Measurements from ENCODE around the gene CXXC5. TPM values are rescaled to one million over a fixed set of nuclear protein-coding genes. Genes with fewer than 3 reads are reported as not detected.

CXXC5 gene
- total RNA-seq, 6 experiments from 2014 or later: 44.5 to 84.9 (median 66.4) TPM

DNA sequence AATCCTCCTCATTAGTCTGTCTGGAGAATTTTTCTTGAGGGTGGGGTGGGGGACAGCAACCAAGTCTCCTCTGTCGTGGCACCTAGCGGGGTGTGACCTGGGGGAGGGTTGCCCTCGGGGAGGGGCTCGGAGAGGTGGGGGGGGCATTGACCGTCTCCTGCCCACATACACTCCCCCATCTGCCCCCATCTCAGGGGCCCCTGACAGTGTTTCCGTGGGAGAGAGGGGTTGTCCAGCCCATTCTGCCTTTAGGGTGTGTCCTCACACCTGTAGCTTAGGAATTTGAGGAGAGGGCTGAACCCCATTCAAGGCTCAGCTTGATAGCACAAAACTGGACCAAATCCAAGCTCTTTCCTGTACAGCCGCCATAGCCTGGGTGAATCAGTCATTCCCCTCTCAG lies 5.9 kb upstream of the CXXC5 start:
- Histone ChIP-seq H3K4me1 (peaks cover 3 to 63% (median 40%) of the 10 kb centered on the region in 4 donors), H3K4me3 (no peak overlapping the region), H3K9me3 (no peaks in the 10 kb centered on the region), H3K27ac (peak overlapping the region in 1 of 3 donors; percentile 66), H3K27me3 (no peaks in the 10 kb centered on the region), H3K36me3 (no peaks in the 10 kb centered on the region)
- ATAC-seq (no peak), DNase-seq (peak in 2 of 3 donors; percentile 14 to 18)
- TF ChIP-seq, protein P1, sequence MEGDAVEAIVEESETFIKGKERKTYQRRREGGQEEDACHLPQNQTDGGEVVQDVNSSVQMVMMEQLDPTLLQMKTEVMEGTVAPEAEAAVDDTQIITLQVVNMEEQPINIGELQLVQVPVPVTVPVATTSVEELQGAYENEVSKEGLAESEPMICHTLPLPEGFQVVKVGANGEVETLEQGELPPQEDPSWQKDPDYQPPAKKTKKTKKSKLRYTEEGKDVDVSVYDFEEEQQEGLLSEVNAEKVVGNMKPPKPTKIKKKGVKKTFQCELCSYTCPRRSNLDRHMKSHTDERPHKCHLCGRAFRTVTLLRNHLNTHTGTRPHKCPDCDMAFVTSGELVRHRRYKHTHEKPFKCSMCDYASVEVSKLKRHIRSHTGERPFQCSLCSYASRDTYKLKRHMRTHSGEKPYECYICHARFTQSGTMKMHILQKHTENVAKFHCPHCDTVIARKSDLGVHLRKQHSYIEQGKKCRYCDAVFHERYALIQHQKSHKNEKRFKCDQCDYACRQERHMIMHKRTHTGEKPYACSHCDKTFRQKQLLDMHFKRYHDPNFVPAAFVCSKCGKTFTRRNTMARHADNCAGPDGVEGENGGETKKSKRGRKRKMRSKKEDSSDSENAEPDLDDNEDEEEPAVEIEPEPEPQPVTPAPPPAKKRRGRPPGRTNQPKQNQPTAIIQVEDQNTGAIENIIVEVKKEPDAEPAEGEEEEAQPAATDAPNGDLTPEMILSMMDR (IDR thresholded peaks at IDR 0.05): no peak
- TF ChIP-seq POLR2A (IDR thresholded peaks at IDR 0.05): no peak
- intact Hi-C loops (cut with DNase I): loop anchor here in 1 of 2 donors (5.0 kb wide), 1 partner anchor 45 kb away; no protein-coding TSS in a partner anchor
- 33% methylated on average over 3 of the region's 7 CpGs for WGBS (ENCODE audit: insufficient coverage, low coverage, low lambda C conversion rate, missing lambda C conversion rate)

DNA sequence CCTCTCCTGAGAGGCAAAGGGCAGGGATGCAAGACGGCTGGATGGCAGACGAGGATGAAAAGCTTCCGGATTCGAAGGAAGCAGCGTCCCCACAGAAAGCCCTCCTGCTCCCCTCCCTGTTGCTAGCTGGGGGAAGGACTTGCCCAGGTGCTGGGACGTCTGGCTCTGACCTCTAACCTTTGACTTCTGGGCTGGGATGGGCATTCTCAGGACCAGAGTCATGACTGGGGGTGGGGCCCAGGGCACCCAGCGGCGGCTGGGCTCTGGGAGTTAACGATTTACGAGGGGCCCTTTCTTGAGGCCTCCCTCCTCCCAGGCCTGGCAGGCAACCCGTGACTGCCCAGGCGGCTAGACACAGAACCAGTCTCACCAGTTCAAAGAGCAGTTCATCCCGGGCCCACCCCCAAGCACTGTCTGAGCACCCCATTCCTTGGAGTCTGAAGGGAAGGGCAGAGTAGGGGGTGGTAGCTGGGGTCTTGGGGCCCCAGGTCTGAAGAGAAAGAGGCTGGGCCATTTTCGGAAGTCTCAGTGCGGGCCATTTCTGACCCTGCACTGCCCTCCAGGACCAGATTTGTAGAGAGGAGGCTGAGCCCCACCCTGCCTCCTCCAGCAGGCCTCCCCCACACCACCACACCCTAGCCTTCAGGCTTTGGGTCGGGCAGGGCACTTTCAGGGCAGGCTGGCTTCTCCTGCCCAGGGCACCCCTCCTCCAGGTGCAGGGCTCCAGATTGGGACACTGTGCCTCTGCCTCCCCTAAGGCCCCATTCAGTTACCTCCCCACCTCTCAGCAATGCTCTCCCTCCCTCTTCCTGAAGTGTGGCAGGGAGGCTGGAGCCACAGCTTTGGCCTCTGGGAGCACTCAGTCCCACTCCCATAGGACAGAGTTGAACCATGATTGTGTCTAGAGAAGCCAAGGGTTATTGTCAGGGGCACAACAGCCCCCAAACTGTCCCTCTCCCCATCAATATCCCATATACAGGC lies 5.0 kb upstream of the CXXC5 start:
- peak overlapping the region; percentile 63 to 82 (median 66) for H3K27ac ChIP-seq
- ATAC-seq: peak; percentile 64 to 78 (median 72)
- H3K27me3 ChIP-seq: no peaks in the 10 kb centered on the region
- H3K36me3 ChIP-seq: no peaks in the 10 kb centered on the region
- TF ChIP-seq, protein P1 (IDR thresholded peaks at IDR 0.05): no peak
- TF ChIP-seq POLR2A (IDR thresholded peaks at IDR 0.05): peak; percentile 30
- peak; percentile 89 to 97 (median 95) for DNase-seq
- WGBS (ENCODE audit: insufficient coverage, low coverage, low lambda C conversion rate, missing lambda C conversion rate): 11% methylated on average over 2 of the region's 16 CpGs
- no peaks in the 10 kb centered on the region for H3K9me3 ChIP-seq
- intact Hi-C loops (cut with DNase I): loop anchor here in 1 of 2 donors (5.0 kb wide), 1 partner anchor 44 kb away; no protein-coding TSS in a partner anchor
- H3K4me1 ChIP-seq: peaks cover 2 to 67% (median 39%) of the 10 kb centered on the region in 4 donors
- H3K4me3 ChIP-seq: no peak overlapping the region

DNA sequence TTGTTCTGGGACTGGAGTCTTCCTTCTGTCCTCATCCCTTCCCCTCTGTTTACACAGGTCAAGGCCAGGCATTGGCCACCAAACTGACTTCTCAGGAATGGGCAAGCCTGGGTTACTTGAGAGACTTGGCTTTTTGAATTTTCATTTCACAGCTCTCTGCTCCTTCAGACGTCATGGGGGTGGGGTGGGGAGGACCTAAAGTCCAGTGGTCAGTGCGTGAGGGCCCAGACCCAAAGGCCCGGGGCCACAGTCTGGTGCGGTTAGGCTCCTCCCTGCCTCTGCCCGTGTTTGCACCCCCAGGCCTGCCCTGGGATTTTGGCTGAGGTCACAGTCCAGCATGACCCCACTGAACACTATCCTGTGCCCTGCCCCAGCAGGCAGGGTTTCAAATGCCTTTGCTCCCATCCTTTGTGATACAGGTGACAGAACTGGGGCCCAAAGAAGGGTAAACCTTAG lies 4.1 kb upstream of the CXXC5 start:
- H3K27ac ChIP-seq: peak overlapping the region; percentile 63 to 82 (median 66)
- WGBS (ENCODE audit: insufficient coverage, low coverage, low lambda C conversion rate, missing lambda C conversion rate): 67% methylated on average over 1 of the region's 5 CpGs
- H3K4me3 ChIP-seq: no peak overlapping the region
- H3K9me3 ChIP-seq: no peaks in the 10 kb centered on the region
- no peaks in the 10 kb centered on the region for H3K27me3 ChIP-seq
- no peak for TF ChIP-seq POLR2A (IDR thresholded peaks at IDR 0.05)
- TF ChIP-seq, protein P1 (IDR thresholded peaks at IDR 0.05): no peak
- ATAC-seq: peak; percentile 23 to 62 (median 40)
- DNase-seq: peak; percentile 65 to 91 (median 87)
- intact Hi-C loops (cut with DNase I): loop anchor here in 1 of 2 donors (5.0 kb wide), 1 partner anchor 43 kb away; no protein-coding TSS in a partner anchor
- H3K4me1 ChIP-seq: peaks cover 0 to 59% (median 33%) of the 10 kb centered on the region in 4 donors
- H3K36me3 ChIP-seq: no peaks in the 10 kb centered on the region

DNA sequence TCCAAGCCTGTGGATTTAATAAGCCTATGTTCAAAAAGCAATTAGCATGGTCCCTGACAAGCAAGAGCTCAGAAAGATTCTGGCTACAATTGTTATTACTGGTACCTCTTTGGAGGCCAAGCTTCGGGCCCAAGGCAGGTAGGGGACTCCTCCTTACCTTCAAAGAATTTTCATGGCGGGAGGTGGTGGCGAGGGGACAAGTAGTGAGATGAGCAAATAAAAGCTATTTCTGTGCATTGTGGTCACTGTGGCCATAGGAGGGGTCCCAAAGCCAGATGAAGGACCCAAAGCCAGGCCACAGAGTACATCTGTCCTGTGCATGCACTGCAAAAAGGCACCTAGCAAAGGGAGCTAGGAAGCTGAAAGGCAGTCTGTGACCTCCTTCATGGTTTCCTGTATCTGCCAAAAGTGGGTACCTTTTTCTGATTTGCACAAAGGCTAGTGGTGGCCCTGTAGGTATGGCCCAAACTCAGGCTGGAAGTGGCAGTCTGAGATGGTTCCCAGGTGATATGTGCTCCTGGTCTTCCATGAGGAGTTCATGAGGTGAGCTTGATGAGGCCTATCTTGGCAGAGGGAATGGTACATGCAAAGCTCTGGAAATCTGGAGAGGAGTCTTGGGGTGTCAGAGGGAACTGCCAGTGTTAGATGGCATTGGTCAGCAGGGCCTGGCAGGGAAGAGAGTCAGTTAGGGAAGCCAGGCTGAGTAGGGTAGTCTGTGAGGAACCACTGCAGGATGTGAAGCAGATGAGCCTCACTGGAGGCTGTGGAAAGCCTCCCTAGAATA lies 3.3 kb upstream of the CXXC5 start:
- peak overlapping the region in 1 of 3 donors; percentile 66 for H3K27ac ChIP-seq
- TF ChIP-seq, protein P1 (IDR thresholded peaks at IDR 0.05): no peak
- no peak for TF ChIP-seq POLR2A (IDR thresholded peaks at IDR 0.05)

More for the DNA sequence above, 3.3 kb upstream of the CXXC5 start:
- 100% methylated on average over 1 of the region's 3 CpGs for WGBS (ENCODE audit: insufficient coverage, low coverage, low lambda C conversion rate, missing lambda C conversion rate)
- ATAC-seq: no peak
- intact Hi-C loops (cut with DNase I): loop anchor here in 1 of 2 donors (5.0 kb wide), 1 partner anchor 42 kb away; no protein-coding TSS in a partner anchor
- H3K9me3 ChIP-seq: no peaks in the 10 kb centered on the region
- no peaks in the 10 kb centered on the region for H3K36me3 ChIP-seq
- H3K4me3 ChIP-seq: no peak overlapping the region
- peaks cover 0 to 51% (median 28%) of the 10 kb centered on the region in 4 donors for H3K4me1 ChIP-seq
- no peaks in the 10 kb centered on the region for H3K27me3 ChIP-seq
- peak; percentile 1 to 27 (median 7) for DNase-seq

Data from right lobe of liver (tissue), 6 donors.